Measurements from ENCODE around the gene ARHGAP40. TPM values are rescaled to one million over a fixed set of nuclear protein-coding genes. Genes with fewer than 3 reads are reported as not detected.

The ARHGAP40 gene
- total RNA-seq: 0.53 TPM

DNA sequence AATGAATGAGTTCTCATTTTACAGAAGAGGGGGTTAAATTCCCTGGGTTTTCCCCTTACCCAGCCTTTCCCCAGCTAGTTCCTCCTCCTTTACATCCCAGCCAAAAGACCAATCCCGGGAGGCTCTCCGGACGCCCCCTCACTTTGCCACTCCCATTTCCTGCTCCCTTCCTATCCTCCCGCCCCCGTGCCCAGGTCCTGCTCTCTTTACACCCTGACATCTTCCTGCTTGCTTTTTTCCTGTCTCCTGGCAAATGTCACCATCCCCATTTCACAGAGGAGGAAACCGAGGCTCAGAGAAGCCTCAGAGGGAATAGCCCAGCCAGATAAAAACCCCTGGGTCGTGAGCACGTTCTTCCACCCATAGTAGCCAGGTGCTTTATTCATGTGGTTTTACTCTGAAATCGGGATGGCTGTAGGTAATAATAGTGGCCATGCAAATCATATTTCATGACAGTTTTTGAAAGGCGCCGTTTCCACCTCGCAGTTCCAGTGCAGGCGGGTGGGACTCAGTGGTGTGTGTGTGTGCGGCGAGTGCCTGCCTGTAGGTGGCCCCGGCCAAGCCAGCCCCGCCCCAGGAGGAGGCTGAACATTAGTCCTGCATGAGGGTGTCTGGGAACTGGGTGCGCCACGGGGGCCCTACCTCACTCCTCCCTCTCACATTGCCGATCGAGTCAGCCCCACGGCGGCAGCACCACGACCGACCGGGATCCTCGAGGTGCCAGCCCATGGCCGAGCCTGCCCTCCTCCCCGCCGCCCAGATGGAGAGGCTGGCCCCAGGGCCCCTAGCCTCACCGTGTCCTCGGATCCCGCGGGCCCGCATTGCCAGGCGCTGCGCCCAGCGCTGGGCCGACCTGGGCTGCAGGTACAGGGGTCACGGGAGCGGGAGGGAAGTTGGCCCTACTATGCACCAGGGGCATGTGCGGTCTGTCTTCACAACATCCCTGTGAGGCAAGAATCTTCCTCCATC, at the start of gene ARHGAP40:
Gene ARHGAP40, plus strand, starts transcription at position 594 of the 969 bp plus-strand sequence.

DNA sequence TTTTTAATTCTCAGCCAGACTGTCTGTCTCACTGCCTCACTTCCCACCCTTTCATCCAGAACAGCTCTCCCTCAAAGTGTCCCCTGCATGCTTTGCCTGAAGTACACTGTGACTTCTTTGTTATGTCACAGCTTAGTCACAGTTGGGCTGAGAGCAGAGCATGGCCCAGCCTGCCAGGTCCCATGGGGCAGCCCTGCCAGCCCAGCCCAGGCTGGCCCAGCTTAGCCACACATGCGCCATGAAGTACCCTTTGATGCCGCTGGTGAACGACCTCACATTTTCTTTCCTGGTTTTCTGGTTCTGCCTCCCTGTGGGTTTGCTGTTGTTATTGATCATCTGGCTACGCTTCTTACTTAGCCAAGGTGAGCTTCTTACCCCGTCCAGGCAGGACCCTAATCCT, 20.6 kb upstream of the ARHGAP40 start, which contains the start of gene ADIG:
Gene ADIG, plus strand, starts transcription at position 185 of the 400 bp plus-strand sequence. Its CDS starts 54 bp downstream, at position 239.

Other genes with a start within 250 kb of the ARHGAP40 start
- 21.0 TPM for gene SNHG17, start 166.5 kb upstream of the ARHGAP40 start, total RNA-seq
- gene RALGAPB, start 129.0 kb upstream of the ARHGAP40 start, total RNA-seq: 41.6 TPM
- gene ADIG, start 20.6 kb upstream of the ARHGAP40 start, total RNA-seq: not detected
- 1.3 TPM for gene SLC32A1, start 122.7 kb downstream of the ARHGAP40 start, total RNA-seq
- gene ACTR5, start 146.7 kb downstream of the ARHGAP40 start, total RNA-seq: 10.5 TPM
- 7.1 TPM for gene PPP1R16B, start 203.9 kb downstream of the ARHGAP40 start, total RNA-seq